HEK293 (cell line): ENCODE measurements around the gene TLK1.

ENCODE experiments used
- CTCF ChIA-PET: fragments of 350-600 bp; formaldehyde crosslinking; extraction: SDS; loops from one replicate; lab custom pipeline; 2021; ENCODE audit warnings: antibody characterized with exemption; lab: Yijun Ruan, JAX
- POLR2A ChIA-PET: fragments of 300-600 bp; formaldehyde crosslinking; extraction: SDS; loops from one replicate; lab custom pipeline; 2020; ENCODE audit warnings: antibody characterized with exemption, inconsistent platforms; lab: Yijun Ruan, JAX
- H3K27ac ChIP-seq: fragments of 200-500 bp; sonication (Bioruptor generic); 2 replicates; pipeline ENCODE4 v1.5.1; 2014; ENCODE audit warnings: low read depth, low read length, control low read depth, inconsistent platforms; ENCODE audit errors: extremely low read depth
- H3K36me3 ChIP-seq, 2 experiments: fragments of 200-500 bp in 1 of 2; sonication (Bioruptor generic) in 1 of 2; 1 replicate in 1 of 2; 2 replicates in 1 of 2; pipeline ENCODE4 v1.5.1; 2014 to 2017; ENCODE audit warnings: inconsistent platforms in 2 of 2, low read length in 2 of 2; ENCODE audit not compliant: control insufficient read depth in 2 of 2, insufficient read depth in 1 of 2
- H3K4me1 ChIP-seq: fragments of 200-500 bp; sonication (Bioruptor generic); 2 replicates; pipeline ENCODE4 v1.5.1; 2014; ENCODE audit warnings: mild to moderate bottlenecking, low read length, inconsistent platforms; ENCODE audit not compliant: control insufficient read depth, insufficient read depth
- H3K4me3 ChIP-seq: 2 replicates; pipeline ENCODE4 v1.5.1; 2011; ENCODE audit warnings: low read depth, mild to moderate bottlenecking, control low read depth, low read length, moderate library complexity
- H3K9me3 ChIP-seq: fragments of 200-500 bp; sonication (Bioruptor generic); 2 replicates; pipeline ENCODE4 v1.5.1; 2014; ENCODE audit warnings: low read depth, low read length, inconsistent platforms; ENCODE audit not compliant: control insufficient read depth, insufficient read depth
- GLI2 ChIP-seq: fragments of 450-650 bp; formaldehyde crosslinking; IDR thresholded peaks from 2 replicates; pipeline ENCODE4; 2017; ENCODE audit warnings: missing biosample characterization, missing genetic modification characterization, low read depth, borderline replicate concordance
- GLI4 ChIP-seq: fragments of 450-650 bp; formaldehyde crosslinking; IDR thresholded peaks from 2 replicates; pipeline ENCODE4 v1.5.1; 2016; ENCODE audit warnings: missing biosample characterization, missing genetic modification characterization
- KLF1 ChIP-seq: fragments of 450-650 bp; formaldehyde crosslinking; IDR thresholded peaks from 2 replicates; pipeline ENCODE4 v1.5.1; 2016; ENCODE audit warnings: missing biosample characterization, missing genetic modification characterization
- KLF10 ChIP-seq: fragments of 450-650 bp; IDR thresholded peaks from 2 replicates; pipeline ENCODE4 v1.5.1; 2018; ENCODE audit warnings: missing biosample characterization, mild to moderate bottlenecking, missing genetic modification characterization
- ZNF132 ChIP-seq: fragments of 450-650 bp; formaldehyde crosslinking; IDR thresholded peaks from 2 replicates; pipeline ENCODE4 v1.5.1; 2017; ENCODE audit warnings: missing biosample characterization, missing genetic modification characterization, borderline replicate concordance
- ZNF157 ChIP-seq: fragments of 450-650 bp; formaldehyde crosslinking; IDR thresholded peaks from 2 replicates; pipeline ENCODE4 v1.5.1; 2016; ENCODE audit warnings: missing biosample characterization, missing genetic modification characterization
- ZNF202 ChIP-seq: fragments of 450-650 bp; formaldehyde crosslinking; IDR thresholded peaks from 2 replicates; pipeline ENCODE4 v1.5.1; 2016; ENCODE audit warnings: missing biosample characterization, missing genetic modification characterization, borderline replicate concordance
- ZNF211 ChIP-seq: fragments of 450-650 bp; formaldehyde crosslinking; IDR thresholded peaks from 2 replicates; pipeline ENCODE4 v1.5.1; 2016; ENCODE audit warnings: low read depth, missing biosample characterization, missing genetic modification characterization
- ZNF214 ChIP-seq: fragments of 450-650 bp; formaldehyde crosslinking; IDR thresholded peaks from 2 replicates; pipeline ENCODE4 v1.5.1; 2017; ENCODE audit warnings: missing biosample characterization, mild to moderate bottlenecking, missing genetic modification characterization, borderline replicate concordance
- ZNF514 ChIP-seq: fragments of 450-650 bp; formaldehyde crosslinking; IDR thresholded peaks from 2 replicates; pipeline ENCODE4 v1.5.1; 2016; ENCODE audit warnings: missing biosample characterization, missing genetic modification characterization
- ZNF530 ChIP-seq: fragments of 450-650 bp; formaldehyde crosslinking; IDR thresholded peaks from 2 replicates; pipeline ENCODE4 v1.5.1; 2016; ENCODE audit warnings: low read depth, missing biosample characterization, missing genetic modification characterization
- ZNF544 ChIP-seq: fragments of 450-650 bp; formaldehyde crosslinking; IDR thresholded peaks from 2 replicates; pipeline ENCODE4 v1.5.0; 2017; ENCODE audit warnings: missing biosample characterization, missing genetic modification characterization
- ZNF560 ChIP-seq: fragments of 450-650 bp; formaldehyde crosslinking; IDR thresholded peaks from 2 replicates; pipeline ENCODE4 v1.5.1; 2017; ENCODE audit warnings: missing biosample characterization, missing genetic modification characterization, borderline replicate concordance
- ZNF585B ChIP-seq: fragments of 450-650 bp; formaldehyde crosslinking; IDR thresholded peaks from 2 replicates; pipeline ENCODE4 v1.5.1; 2016; ENCODE audit warnings: missing biosample characterization, missing genetic modification characterization
- ZNF596 ChIP-seq: fragments of 450-650 bp; IDR thresholded peaks from 2 replicates; pipeline ENCODE4 v1.5.0; 2018; ENCODE audit warnings: missing biosample characterization, mild to moderate bottlenecking, missing genetic modification characterization, moderate library complexity
- ZNF660 ChIP-seq: fragments of 450-650 bp; IDR thresholded peaks from 2 replicates; pipeline ENCODE4 v1.5.1; 2018; ENCODE audit warnings: missing biosample characterization, mild to moderate bottlenecking, missing genetic modification characterization
- ZNF664 ChIP-seq: fragments of 450-650 bp; formaldehyde crosslinking; IDR thresholded peaks from 2 replicates; pipeline ENCODE4 v1.5.1; 2016; ENCODE audit warnings: missing biosample characterization, missing genetic modification characterization
- ZNF747 ChIP-seq: fragments of 450-650 bp; formaldehyde crosslinking; IDR thresholded peaks from 2 replicates; pipeline ENCODE4 v1.5.1; 2016; ENCODE audit warnings: missing biosample characterization, missing genetic modification characterization
- ZNF837 ChIP-seq: fragments of 450-650 bp; formaldehyde crosslinking; IDR thresholded peaks from 2 replicates; pipeline ENCODE4 v1.5.1; 2016; ENCODE audit warnings: missing biosample characterization, missing genetic modification characterization
- ZNF843 ChIP-seq: fragments of 450-650 bp; formaldehyde crosslinking; IDR thresholded peaks from 2 replicates; pipeline ENCODE4 v1.5.1; 2016; ENCODE audit warnings: missing biosample characterization, missing genetic modification characterization
- TF ChIP-seq, protein P1 (sequence below): fragments of 450-650 bp; formaldehyde crosslinking; IDR thresholded peaks from 2 replicates; pipeline ENCODE4 v1.5.1; 2016; ENCODE audit warnings: missing biosample characterization, missing genetic modification characterization
- TF ChIP-seq, protein P2 (sequence below): fragments of 450-650 bp; formaldehyde crosslinking; IDR thresholded peaks from 2 replicates; pipeline ENCODE4 v1.5.0; 2017; ENCODE audit warnings: missing biosample characterization, missing genetic modification characterization, borderline replicate concordance
- TF ChIP-seq, protein P3 (sequence below): fragments of 450-650 bp; formaldehyde crosslinking; IDR thresholded peaks from 2 replicates; pipeline ENCODE4 v1.5.1; 2016; ENCODE audit warnings: missing biosample characterization, missing genetic modification characterization
- TF ChIP-seq, protein P4 (sequence below): fragments of 450-650 bp; formaldehyde crosslinking; IDR thresholded peaks from 2 replicates; pipeline ENCODE4 v1.5.1; 2016; ENCODE audit warnings: missing biosample characterization, missing genetic modification characterization
- TF ChIP-seq, protein P5 (sequence below): fragments of 450-650 bp; formaldehyde crosslinking; IDR thresholded peaks from 2 replicates; pipeline ENCODE4 v1.5.1; 2016; ENCODE audit warnings: missing biosample characterization, missing genetic modification characterization, low read depth
- TF ChIP-seq, protein P6 (sequence below): fragments of 450-650 bp; formaldehyde crosslinking; IDR thresholded peaks from 2 replicates; pipeline ENCODE4 v1.5.1; 2016; ENCODE audit warnings: missing biosample characterization, missing genetic modification characterization

The TLK1 gene

DNA sequence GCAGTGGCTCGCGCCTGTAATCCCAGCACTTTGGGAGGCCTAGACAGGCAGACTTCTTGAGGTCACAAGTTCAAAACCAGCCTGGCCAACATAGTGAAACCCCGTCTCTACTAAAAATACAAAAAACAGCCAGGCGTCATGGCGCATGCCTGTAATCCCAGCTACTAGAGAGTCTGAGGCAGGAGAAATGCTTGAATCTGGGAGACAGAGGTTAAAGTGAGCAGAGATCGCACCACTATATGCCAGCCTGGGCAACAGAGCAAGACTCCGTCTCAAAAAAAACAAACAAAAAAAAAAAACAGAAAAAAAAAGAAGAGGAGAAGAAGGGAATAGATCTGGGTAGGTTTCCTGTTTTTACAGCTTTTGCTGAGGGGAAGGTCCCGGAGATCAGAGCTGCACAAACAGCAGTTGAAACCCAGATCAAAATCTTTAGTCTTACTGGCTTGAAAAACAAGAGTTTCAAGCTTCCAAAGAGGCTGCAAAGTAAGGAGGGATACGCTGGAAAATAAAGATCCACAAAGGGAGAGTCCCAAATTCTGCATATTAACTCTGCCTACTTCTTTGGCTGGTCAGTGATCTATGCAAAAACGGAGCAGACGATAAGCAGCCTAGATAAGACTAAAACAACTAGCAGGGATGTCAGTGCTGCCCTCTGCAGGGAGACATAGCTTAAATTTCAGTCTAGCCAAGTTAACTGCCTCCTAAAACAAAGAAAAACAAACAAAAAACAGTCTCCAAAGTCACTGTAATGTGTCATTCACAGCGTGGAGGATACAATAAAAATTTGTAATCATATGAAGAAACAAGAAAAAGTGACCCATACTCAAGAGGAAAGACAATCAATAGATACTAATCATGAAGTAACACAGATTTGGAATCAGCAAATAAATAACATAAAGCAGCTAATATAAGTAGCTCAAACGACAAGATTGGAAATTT is 74.1 kb downstream of the TLK1 start:
- no peak overlapping the region for H3K27ac ChIP-seq
- TF ChIP-seq, protein P1, sequence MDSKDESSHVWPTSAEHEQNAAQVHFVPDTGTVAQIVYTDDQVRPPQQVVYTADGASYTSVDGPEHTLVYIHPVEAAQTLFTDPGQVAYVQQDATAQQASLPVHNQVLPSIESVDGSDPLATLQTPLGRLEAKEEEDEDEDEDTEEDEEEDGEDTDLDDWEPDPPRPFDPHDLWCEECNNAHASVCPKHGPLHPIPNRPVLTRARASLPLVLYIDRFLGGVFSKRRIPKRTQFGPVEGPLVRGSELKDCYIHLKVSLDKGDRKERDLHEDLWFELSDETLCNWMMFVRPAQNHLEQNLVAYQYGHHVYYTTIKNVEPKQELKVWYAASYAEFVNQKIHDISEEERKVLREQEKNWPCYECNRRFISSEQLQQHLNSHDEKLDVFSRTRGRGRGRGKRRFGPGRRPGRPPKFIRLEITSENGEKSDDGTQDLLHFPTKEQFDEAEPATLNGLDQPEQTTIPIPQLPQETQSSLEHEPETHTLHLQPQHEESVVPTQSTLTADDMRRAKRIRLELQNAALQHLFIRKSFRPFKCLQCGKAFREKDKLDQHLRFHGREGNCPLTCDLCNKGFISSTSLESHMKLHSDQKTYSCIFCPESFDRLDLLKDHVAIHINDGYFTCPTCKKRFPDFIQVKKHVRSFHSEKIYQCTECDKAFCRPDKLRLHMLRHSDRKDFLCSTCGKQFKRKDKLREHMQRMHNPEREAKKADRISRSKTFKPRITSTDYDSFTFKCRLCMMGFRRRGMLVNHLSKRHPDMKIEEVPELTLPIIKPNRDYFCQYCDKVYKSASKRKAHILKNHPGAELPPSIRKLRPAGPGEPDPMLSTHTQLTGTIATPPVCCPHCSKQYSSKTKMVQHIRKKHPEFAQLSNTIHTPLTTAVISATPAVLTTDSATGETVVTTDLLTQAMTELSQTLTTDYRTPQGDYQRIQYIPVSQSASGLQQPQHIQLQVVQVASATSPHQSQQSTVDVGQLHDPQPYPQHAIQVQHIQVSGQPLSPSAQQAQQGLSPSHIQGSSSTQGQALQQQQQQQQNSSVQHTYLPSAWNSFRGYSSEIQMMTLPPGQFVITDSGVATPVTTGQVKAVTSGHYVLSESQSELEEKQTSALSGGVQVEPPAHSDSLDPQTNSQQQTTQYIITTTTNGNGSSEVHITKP (tag by site-specific recombination): no peak
- TF ChIP-seq, protein P2, sequence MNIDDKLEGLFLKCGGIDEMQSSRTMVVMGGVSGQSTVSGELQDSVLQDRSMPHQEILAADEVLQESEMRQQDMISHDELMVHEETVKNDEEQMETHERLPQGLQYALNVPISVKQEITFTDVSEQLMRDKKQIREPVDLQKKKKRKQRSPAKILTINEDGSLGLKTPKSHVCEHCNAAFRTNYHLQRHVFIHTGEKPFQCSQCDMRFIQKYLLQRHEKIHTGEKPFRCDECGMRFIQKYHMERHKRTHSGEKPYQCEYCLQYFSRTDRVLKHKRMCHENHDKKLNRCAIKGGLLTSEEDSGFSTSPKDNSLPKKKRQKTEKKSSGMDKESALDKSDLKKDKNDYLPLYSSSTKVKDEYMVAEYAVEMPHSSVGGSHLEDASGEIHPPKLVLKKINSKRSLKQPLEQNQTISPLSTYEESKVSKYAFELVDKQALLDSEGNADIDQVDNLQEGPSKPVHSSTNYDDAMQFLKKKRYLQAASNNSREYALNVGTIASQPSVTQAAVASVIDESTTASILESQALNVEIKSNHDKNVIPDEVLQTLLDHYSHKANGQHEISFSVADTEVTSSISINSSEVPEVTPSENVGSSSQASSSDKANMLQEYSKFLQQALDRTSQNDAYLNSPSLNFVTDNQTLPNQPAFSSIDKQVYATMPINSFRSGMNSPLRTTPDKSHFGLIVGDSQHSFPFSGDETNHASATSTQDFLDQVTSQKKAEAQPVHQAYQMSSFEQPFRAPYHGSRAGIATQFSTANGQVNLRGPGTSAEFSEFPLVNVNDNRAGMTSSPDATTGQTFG (tag by site-specific recombination): no peak
- no peak for TF ChIP-seq ZNF132 (tag by site-specific recombination)
- no peak for TF ChIP-seq ZNF596 (tag by site-specific recombination)
- TF ChIP-seq, protein P3, sequence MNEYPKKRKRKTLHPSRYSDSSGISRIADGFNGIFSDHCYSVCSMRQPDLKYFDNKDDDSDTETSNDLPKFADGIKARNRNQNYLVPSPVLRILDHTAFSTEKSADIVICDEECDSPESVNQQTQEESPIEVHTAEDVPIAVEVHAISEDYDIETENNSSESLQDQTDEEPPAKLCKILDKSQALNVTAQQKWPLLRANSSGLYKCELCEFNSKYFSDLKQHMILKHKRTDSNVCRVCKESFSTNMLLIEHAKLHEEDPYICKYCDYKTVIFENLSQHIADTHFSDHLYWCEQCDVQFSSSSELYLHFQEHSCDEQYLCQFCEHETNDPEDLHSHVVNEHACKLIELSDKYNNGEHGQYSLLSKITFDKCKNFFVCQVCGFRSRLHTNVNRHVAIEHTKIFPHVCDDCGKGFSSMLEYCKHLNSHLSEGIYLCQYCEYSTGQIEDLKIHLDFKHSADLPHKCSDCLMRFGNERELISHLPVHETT: 0 out of 2 replicates have a peak, but pooled peaks have one; percentile 51
- TF ChIP-seq KLF10 (tag by site-specific recombination): no peak
- TF ChIP-seq ZNF544: no peak
- TF ChIP-seq, protein P4, sequence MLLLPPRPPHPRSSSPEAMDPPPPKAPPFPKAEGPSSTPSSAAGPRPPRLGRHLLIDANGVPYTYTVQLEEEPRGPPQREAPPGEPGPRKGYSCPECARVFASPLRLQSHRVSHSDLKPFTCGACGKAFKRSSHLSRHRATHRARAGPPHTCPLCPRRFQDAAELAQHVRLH: 0 out of 2 replicates have a peak, but pooled peaks have one; percentile 48
- TF ChIP-seq ZNF530: no peak
- no peak for TF ChIP-seq GLI4
- no peak for TF ChIP-seq ZNF747 (tag by site-specific recombination)
- 0 out of 2 replicates have a peak, but pooled peaks have one; percentile 9 for TF ChIP-seq KLF1
- no peak for TF ChIP-seq ZNF837 (tag by site-specific recombination)
- TF ChIP-seq, protein P5, sequence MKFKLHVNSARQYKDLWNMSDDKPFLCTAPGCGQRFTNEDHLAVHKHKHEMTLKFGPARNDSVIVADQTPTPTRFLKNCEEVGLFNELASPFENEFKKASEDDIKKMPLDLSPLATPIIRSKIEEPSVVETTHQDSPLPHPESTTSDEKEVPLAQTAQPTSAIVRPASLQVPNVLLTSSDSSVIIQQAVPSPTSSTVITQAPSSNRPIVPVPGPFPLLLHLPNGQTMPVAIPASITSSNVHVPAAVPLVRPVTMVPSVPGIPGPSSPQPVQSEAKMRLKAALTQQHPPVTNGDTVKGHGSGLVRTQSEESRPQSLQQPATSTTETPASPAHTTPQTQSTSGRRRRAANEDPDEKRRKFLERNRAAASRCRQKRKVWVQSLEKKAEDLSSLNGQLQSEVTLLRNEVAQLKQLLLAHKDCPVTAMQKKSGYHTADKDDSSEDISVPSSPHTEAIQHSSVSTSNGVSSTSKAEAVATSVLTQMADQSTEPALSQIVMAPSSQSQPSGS (tag by site-specific recombination): no peak; the same call in 1 of the 2 replicates
- TF ChIP-seq ZNF560 (tag by site-specific recombination): no peak
- TF ChIP-seq GLI2 (tag by site-specific recombination): no peak
- no peak for TF ChIP-seq ZNF585B (tag by site-specific recombination)
- TF ChIP-seq ZNF843: peak; percentile 80; the same call in 1 of the 2 replicates
- TF ChIP-seq ZNF202: no peak
- no peak for TF ChIP-seq ZNF214 (tag by site-specific recombination)
- no peak for TF ChIP-seq ZNF660 (tag by site-specific recombination)
- TF ChIP-seq ZNF664 (tag by site-specific recombination): no peak
- TF ChIP-seq, protein P6, sequence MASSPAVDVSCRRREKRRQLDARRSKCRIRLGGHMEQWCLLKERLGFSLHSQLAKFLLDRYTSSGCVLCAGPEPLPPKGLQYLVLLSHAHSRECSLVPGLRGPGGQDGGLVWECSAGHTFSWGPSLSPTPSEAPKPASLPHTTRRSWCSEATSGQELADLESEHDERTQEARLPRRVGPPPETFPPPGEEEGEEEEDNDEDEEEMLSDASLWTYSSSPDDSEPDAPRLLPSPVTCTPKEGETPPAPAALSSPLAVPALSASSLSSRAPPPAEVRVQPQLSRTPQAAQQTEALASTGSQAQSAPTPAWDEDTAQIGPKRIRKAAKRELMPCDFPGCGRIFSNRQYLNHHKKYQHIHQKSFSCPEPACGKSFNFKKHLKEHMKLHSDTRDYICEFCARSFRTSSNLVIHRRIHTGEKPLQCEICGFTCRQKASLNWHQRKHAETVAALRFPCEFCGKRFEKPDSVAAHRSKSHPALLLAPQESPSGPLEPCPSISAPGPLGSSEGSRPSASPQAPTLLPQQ (tag by site-specific recombination): no peak
- no peak for TF ChIP-seq ZNF157 (tag by site-specific recombination)
- no peak for TF ChIP-seq ZNF514 (tag by site-specific recombination)
- TF ChIP-seq ZNF211 (tag by site-specific recombination): no peak

More for the DNA sequence above, 74.1 kb downstream of the TLK1 start:
- Histone ChIP-seq H3K4me3 (no peak overlapping the region), H3K4me1 (peaks cover 8% of the 10 kb centered on the region), H3K9me3 (no peaks in the 10 kb centered on the region), H3K36me3 (no peaks in the 10 kb centered on the region)
- ChIA-PET CTCF (interaction anchor here (0.6 to 2.4 kb wide), 39 partner anchors 9 to 1353 kb away, joined by 3 to 41 read pairs (median 5); no protein-coding TSS in a partner anchor), POLR2A (no interaction called here)
